Stimulated activated naive CD8-positive, alpha-beta T cell treated with anti-CD3 and anti-CD28 coated beads, Interleukin-15, amount 100 ng/mL, for 72 hours (primary cell): ENCODE measurements around the gene LRRC8E.
A peak's percentile ranks its signal among the peaks of the same experiment; 100 is the strongest.
"Not testable (repeated sequence)": the region's sequence is repeated elsewhere in the genome, so short reads cannot be mapped to it uniquely, and the experiment has no call there.

ENCODE experiments used
- ATAC-seq: fragments of 150-1000 bp; cut with Tn5 transposase; 2 replicates; pipeline ENCODE4 v1.10.0; 2021; ENCODE audit warnings: mild to moderate bottlenecking, moderate library complexity
- DNase-seq, 2 donors: peaks; one replicate each; pipeline ENCODE4 v3.0.0; 2021 to 2022
- H3K27ac Mint-ChIP-seq, 2 donors: one replicate each; pipeline ENCODE4 v1.8.0; 2022; ENCODE audit warnings: mild to moderate bottlenecking in 2 of 2, mixed read lengths in 2 of 2, moderate library complexity in 2 of 2
- H3K27me3 Mint-ChIP-seq: one replicate; pipeline ENCODE4 v1.8.0; 2022; ENCODE audit warnings: mixed read lengths
- H3K4me1 Mint-ChIP-seq: one replicate; pipeline ENCODE4 v1.8.0; 2022; ENCODE audit warnings: mild to moderate bottlenecking, mixed read lengths
- H3K4me3 Mint-ChIP-seq, 2 donors: one replicate each; pipeline ENCODE4 v1.8.0; 2022; ENCODE audit warnings: mild to moderate bottlenecking in 2 of 2, mixed read lengths in 2 of 2, moderate library complexity in 1 of 2
- H3K9me3 Mint-ChIP-seq, 2 donors: one replicate each; pipeline ENCODE4 v1.8.0; 2022; ENCODE audit warnings: mixed read lengths in 2 of 2

LRRC8E gene

DNA sequence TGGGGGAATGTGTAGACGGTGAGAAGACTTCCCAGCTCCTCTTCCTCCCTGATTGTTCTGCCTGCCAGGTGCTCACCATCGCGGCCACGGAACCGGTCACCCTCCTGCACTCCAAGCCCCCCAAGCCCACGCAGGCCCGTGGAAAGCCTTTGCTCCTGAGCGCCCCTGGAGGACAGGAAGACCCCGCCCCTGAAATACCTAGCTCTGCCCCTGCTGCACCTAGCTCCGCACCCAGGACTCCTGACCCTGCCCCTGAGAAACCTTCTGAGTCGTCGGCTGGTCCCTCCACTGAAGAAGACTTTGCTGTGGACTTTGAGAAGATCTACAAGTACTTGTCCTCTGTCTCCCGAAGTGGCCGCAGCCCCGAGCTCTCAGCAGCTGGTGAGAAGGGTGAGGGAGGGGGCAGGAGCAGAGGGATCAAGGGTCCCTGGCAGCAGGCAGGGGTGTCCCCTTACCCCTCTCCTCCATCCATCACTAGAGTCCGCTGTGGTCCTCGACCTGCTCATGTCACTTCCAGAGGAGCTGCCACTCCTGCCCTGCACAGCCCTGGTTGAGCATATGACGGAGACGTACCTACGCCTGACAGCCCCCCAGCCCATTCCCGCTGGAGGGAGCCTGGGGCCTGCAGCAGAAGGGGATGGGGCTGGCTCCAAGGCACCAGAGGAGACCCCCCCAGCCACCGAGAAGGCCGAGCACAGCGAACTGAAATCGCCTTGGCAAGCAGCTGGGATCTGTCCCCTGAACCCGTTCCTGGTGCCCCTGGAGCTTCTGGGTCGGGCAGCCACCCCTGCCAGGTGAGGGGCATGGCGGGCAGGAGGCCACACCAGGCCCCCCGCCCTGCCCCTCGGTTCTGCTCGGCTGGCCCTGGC, 33.9 kb downstream of the LRRC8E start:
- H3K27me3 Mint-ChIP-seq, result peaks cover 29% of the 10 kb centered on the region
- ATAC-seq (no peak), DNase-seq (no peak)
- H3K9me3 Mint-ChIP-seq, result no peaks in the 10 kb centered on the region
- peaks cover 73% of the 10 kb centered on the region for H3K4me1 Mint-ChIP-seq
- H3K4me3 Mint-ChIP-seq, result peak overlapping the region in 1 of 2 donors; percentile 44
- H3K27ac Mint-ChIP-seq, result peak overlapping the region in 1 of 2 donors; percentile 54

DNA sequence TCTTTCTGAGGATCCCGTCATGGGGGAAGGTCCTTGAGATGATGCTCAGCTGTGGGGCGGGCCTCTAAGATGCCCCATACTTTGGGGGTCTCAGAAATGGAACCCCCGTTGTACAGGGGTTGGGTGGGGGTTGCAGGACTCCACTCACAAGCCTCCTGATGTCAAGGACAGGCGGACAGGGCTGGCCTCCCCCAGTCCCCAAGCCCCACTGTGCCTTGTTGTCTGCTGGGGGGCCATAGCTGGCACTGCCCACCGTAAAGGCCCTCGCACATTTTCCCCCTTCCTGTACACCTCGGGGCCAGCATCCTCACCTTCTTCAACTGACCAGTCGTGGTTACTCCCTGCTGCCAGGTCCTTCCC, 34.5 kb downstream of the LRRC8E start:
- H3K4me1 Mint-ChIP-seq, result peaks cover 71% of the 10 kb centered on the region
- H3K4me3 Mint-ChIP-seq, result no peak overlapping the region
- DNase-seq, result no peak

DNA sequence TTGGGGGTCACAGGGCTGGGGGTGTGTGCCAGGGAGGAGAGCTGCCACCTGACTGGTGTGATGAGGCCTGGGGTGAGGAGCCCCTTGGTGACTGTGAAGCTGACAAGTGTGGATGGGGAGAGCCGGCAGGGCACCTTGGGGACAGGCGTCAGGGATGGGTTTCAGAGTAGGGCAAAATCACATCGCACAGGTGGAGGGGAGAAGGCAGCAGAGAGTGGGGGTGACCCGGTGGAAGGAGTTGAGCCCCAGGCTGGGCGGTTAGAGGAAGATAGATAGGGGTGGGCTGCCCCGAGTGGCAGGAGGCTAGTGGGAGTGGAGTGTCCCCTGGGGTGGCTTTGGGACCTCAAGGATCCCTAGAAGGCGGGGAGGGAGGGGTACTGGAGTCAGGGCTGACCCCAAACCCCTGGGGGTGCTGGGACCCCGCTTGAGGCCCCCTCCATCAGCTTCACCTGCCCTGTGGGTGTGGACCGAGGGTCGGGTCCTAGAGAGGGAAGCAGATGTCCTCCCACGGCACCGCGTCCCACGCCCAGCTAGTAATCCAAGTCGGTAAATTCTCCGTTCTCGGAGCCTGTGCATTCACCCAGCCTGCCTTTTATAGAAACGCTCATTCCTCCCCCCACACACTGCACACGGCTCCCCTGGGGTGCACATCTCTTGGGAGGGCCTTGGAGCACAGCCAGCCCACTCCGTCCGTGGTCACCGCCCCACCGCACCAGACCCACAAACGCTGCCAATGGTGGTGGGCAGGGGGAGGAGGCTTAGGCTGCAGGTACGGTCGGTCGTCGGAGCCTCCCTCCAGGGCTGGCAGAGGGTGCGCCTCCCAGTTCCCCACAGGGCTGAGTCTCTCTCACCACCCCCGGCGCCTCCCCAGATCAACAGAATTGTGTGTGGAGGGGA, 35.2 kb downstream of the LRRC8E start:
- DNase-seq (no peak), ATAC-seq (no peak)
- Mint-ChIP-seq H3K27ac (no peak overlapping the region), H3K9me3 (no peaks in the 10 kb centered on the region), H3K27me3 (peaks cover 16% of the 10 kb centered on the region), H3K4me1 (peaks cover 71% of the 10 kb centered on the region), H3K4me3 (no peak overlapping the region)

More for the DNA sequence above, 34.5 kb downstream of the LRRC8E start:
- H3K9me3 Mint-ChIP-seq, result no peaks in the 10 kb centered on the region
- no peak for ATAC-seq
- no peak overlapping the region for H3K27ac Mint-ChIP-seq
- peaks cover 23% of the 10 kb centered on the region for H3K27me3 Mint-ChIP-seq

DNA sequence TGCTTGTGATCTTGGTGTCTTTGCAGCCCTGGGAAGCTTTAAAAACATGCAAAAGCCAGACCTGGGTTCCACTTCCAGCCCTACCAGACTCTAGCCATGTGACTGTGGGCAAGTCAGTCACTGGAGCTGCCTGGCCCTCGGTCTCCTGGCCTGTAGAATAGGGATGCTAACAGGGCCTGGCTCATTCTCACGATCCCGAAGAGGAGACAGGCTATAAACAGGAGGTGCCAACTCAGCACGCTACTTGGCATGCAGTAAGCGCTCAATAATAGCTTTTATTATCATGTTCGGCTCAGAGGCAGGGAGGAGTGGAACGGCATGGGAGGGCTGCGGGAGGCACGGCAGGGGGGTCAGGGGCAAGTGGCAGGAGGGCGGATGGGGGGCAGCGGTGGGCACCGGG, 35.9 kb downstream of the LRRC8E start:
- H3K27ac Mint-ChIP-seq, result peak overlapping the region; percentile 54 to 65
- H3K27me3 Mint-ChIP-seq, result peaks cover 9% of the 10 kb centered on the region
- peaks cover 71% of the 10 kb centered on the region for H3K4me1 Mint-ChIP-seq
- DNase-seq (no peak), ATAC-seq (no peak)
- H3K9me3 Mint-ChIP-seq, result no peaks in the 10 kb centered on the region
- peak overlapping the region; percentile 24 to 44 for H3K4me3 Mint-ChIP-seq

DNA sequence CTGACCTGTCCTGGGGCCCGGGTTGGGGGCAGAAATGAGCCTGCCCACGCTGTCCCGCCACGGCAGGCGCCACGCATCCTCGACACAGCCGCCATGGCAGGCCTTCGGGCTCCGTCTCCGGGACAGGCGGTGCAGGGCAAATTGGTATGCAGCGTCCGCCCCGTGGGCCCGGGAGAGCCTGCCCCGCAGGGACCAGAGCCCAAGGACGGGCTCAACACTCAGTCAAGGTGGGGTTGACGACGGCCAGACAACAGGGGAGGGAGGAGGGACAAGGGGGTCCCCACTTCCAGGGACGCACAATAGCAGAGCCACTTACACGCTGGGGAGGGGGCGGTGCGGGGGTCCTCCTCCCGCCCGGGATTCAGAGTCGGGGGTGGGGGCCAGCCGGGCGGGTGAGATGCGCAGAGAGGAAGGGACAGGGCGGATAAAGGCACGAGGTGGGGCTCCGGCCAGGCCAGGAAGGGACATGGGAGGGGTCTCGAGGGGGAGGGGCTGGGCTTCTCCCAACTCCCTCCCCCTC, 36.4 kb downstream of the LRRC8E start:
- no peak for ATAC-seq
- peaks cover 71% of the 10 kb centered on the region for H3K4me1 Mint-ChIP-seq
- H3K27me3 Mint-ChIP-seq, result peaks cover 4% of the 10 kb centered on the region
- H3K27ac Mint-ChIP-seq, result no peak overlapping the region
- H3K9me3 Mint-ChIP-seq, result no peaks in the 10 kb centered on the region
- DNase-seq, result no peak
- H3K4me3 Mint-ChIP-seq, result peak overlapping the region in 1 of 2 donors; percentile 46

DNA sequence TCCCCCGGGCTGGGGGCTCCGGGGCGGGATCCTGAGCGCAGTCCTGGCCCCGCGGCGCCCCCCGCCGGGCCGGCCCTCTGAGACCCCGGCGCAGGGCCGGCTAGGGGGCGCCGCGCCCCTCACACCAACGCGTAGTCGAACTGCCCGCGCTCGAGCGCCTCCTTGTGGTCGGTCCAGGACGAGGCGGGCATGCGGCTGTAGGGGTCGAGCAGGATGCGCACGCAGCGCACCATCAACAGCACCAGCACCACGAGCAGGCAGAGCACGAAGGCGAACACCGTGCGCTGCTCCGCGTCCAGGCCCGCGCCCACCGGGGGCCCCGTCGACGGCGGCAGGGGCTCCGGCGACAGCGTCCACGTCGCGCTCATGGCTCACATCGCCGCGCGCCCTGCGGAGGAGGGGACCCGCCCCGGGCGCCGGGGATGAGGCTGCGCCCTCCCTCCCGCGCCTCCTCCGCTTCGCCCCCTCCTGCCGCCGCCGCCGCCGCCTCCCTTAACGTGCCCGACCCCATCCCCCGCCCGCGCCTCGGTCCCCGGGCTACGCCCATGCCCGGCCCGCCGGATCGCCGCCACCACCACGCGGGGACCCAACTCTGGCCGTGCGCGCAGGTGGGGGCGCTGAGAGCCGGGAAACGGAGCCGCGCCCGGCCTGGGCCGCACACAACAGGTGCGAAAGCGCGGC, 37.0 kb downstream of the LRRC8E start:
- Mint-ChIP-seq H3K27ac (peak overlapping the region in 1 of 2 donors; percentile 96), H3K9me3 (no peaks in the 10 kb centered on the region), H3K4me1 (peaks cover 71% of the 10 kb centered on the region), H3K27me3 (no peaks in the 10 kb centered on the region), H3K4me3 (peak overlapping the region; percentile 78 to 82)
- DNase-seq, result peak; percentile 85 to 87
- ATAC-seq, result peak; percentile 62

DNA sequence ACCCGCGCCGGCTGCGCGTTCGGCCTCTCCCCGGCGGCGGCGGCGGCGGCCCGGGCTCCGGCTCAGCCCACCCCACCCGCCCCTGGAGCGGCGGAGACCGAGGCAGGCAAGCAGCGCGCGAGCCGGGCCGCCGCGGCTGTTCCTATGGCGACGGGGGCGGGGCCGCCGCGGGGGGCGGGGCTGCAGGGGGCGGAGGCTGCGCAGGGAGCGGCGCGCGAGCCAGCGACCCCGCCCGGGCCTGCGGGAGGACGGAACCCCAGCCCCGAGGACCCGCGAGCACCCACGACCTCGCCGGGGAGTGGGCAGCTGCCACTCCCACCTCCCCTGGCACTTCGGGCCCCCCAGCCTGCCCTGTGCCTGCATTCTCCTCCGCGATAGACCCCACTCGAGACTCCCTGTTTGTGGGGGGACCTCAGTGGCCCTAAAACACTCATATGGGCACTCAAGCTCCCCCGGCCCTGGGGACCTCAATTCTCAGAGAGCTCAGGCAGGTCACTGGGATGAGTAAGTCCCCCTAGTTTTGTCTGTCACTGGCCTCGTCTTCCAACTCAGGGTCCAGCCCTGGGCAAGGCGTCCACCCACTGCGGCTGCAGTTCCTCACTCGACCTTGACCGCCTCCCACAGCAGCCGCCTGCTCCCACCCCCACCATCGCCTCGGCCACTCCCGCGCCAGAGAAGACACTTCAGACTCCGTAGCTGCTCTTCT, 37.9 kb downstream of the LRRC8E start, which contains the start of gene CTXN1:
CTXN1 (minus strand) TSS at position 115 of the 706 bp plus-strand sequence. CDS start 597 bp downstream, outside the sequence.
- Mint-ChIP-seq H3K9me3 (no peaks in the 10 kb centered on the region), H3K27me3 (no peaks in the 10 kb centered on the region), H3K4me3 (peak within 1 kb of the TSS; percentile 78 to 82), H3K4me1 (peaks cover 72% of the 10 kb centered on the region), H3K27ac (peak within 1 kb of the TSS in 1 of 2 donors; percentile 96)
- DNase-seq, result peak; percentile 66 to 72
- peak; percentile 55 for ATAC-seq

DNA sequence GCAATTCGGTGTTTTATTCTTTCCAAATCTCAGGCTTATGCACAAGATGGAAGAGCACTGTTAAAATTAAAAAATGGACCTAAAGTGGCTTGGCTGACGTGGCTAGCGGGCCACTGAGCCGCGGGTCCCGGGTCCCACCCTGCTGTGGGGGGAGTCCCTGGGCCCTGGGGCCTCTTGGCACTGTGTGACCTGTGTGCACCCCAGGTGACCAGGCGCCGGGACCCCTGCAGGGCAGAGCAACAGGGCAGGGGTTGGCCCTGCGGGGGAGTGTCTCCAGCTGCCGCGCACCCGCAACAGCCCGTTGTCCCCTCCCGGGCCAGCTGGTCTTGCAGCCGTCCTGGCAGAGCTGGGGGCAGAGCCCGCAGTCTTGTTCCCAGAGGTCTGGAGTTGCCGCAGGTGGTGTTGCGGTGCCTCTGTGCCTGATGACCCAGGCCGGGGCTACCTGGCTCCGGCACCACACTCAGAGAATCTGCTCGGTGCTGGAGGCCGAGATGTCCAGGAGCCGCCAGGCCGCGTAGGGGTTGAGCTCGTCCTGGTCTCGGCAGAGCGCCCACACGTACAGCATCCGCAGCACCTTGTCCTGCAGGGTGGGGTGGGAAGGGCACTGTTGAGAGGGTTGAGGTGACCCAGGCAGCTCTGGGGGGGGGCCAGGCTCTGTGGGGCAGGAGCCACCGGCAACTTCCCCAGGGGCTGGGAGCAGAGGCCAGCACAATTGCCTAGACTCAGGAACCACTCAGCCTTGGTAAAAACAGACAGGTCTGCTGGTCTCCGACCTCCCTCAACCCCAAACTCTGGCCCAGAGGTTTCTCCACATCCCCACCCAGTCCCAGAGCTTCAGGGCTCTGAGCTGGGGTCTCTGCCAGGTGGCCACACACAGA, 38.7 kb downstream of the LRRC8E start:
- Mint-ChIP-seq H3K9me3 (no peaks in the 10 kb centered on the region), H3K4me1 (peaks cover 64% of the 10 kb centered on the region), H3K27me3 (no peaks in the 10 kb centered on the region), H3K4me3 (peak overlapping the region; percentile 71 to 80), H3K27ac (peak overlapping the region in 1 of 2 donors; percentile 63)
- DNase-seq, result peak in 1 of 2 donors; percentile 14
- no peak for ATAC-seq

DNA sequence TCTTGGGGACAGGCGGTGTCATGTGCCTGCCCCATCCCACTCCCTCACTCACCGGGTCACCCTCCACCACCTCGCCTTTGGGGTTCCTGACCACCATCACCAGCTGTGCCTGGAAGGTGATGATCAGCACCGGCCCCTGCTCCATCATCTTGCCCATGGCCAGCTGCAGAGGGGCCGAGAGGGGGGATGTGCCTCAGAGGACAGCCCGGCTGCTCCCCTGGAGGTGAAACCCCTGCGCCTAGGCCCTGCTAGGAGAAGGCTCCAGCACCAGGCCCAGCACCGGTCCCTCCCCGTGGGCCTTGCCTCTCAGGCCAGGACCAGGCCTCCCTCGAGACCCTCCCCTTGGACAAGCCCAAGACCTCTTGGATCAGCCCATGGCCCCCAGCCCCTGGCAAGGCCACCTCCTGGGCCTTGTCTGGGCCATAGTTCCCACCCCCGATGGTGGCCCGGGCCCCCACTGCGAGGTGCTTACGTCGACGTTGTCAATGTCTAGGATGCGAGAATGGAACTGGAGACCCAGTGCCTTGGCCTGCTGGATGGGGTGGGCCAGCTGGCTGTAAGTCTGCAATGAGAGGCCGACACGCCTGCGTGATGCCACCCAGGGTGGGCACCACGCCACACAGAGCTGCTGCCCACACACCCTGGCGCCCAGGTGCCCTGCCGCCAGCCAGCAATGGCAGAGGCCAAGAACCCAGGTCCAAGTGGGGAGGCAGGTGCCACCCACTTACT, 39.5 kb downstream of the LRRC8E start:
- Mint-ChIP-seq H3K27me3 (no peaks in the 10 kb centered on the region), H3K27ac (no peak overlapping the region), H3K9me3 (no peaks in the 10 kb centered on the region), H3K4me3 (no peak overlapping the region), H3K4me1 (peaks cover 61% of the 10 kb centered on the region)
- ATAC-seq, result no peak
- DNase-seq, result peak in 1 of 2 donors; percentile 21

DNA sequence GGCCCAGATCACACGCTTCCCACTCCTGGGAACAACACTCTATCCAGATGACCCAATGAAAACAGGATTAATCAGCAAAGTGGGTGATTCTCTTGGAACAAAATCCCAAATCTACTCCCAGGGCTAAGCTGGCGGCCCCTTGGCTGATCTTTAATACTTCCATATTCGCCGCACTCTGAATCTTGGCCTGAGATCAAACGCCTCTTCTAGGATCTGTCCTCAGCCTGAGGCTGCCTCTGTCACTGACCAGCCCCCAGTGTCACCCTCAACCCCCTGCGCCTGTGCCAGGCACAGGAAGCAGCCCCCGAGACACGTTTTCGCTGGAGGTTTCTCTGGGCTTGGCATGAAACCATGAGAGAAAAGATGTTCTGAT, 40.0 kb downstream of the LRRC8E start:
- no peak overlapping the region for H3K27ac Mint-ChIP-seq
- H3K9me3 Mint-ChIP-seq, result no peaks in the 10 kb centered on the region
- peaks cover 61% of the 10 kb centered on the region for H3K4me1 Mint-ChIP-seq
- peak overlapping the region in 1 of 2 donors; percentile 36 for H3K4me3 Mint-ChIP-seq
- no peaks in the 10 kb centered on the region for H3K27me3 Mint-ChIP-seq
- DNase-seq (no peak), ATAC-seq (no peak)

DNA sequence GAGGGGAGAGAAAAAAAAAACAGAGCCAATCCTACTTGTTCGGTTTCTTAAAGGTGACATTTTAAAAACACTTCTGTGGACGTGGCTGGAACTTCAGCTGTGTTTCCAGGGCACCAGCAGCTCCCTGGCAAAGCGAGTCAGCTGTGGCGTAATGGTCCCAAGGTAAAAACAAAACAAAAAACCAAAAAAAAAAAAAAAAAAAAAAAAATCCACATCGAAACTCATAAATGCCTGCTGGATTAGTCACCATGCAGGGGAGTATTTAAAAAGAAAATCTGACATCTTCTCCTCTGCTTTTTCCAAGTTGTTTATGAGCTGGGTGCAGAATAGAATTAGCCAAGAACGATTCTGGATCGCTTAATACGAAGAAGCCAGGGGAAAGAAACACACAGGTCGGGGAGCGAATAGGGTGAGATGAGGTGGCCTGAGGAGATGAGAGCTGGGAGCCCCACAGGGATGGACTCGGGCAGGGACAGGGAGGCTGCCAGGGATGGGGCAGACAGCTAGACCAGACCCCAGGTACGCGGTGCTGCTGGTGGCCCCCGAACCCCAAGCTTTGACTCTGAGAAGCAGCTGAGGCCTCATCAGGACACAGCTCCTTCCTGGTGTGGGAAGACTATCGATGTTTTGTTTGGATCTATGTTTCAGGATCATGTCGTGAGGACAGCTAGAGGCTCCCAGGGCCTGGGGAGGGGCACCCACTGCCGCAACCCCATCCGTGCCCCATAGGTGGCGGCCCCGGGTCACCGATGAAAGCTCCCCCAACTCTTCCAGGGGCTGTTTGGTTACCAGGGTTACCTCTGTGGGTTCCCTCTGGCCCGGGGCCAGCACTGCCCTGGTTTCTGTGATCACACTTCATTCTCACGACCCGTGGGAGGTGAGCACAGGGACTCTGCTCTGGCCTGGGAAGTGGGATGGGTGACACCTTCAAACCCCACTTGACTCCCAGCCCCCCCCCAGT, 40.7 kb downstream of the LRRC8E start:
- no peak overlapping the region for H3K27ac Mint-ChIP-seq
- no peak overlapping the region for H3K4me3 Mint-ChIP-seq
- no peaks in the 10 kb centered on the region for H3K27me3 Mint-ChIP-seq
- H3K4me1 Mint-ChIP-seq, result peaks cover 57% of the 10 kb centered on the region
- DNase-seq (peak; percentile 82 to 84), ATAC-seq (peak; percentile 60)
- H3K9me3 Mint-ChIP-seq, result no peaks in the 10 kb centered on the region

DNA sequence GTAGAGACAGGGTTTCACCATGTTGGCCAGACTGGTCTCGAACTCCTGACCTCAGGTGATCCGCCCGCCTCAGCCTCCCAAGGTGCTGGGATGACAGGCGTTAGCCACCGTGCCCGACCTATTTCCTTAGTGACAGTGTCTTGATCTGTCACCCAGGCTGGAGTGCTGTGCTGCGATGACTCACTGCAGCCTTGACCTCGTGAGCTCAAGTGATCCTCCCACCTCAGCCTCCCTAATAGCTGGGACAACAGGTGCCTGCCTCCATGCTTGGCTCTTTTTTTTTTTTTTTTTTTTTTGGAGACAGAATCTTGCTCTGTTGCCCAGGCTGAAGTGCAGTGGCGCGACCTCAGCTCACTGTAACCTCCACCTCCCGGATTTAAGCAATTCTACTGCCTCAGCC, 41.7 kb downstream of the LRRC8E start:
- not testable (repeated sequence) for H3K27me3 Mint-ChIP-seq, DNase-seq, H3K9me3 Mint-ChIP-seq, ATAC-seq, H3K4me3 Mint-ChIP-seq
- peaks cover 46% of the 10 kb centered on the region for H3K4me1 Mint-ChIP-seq
- peak overlapping the region in 1 of 2 donors; percentile 48 for H3K27ac Mint-ChIP-seq
